Endothelial cell of umbilical vein (primary cell): ENCODE results near the gene ROBO2. TPM values are rescaled to one million over a fixed set of nuclear protein-coding genes. Genes with fewer than 3 reads are reported as not detected.

ENCODE experiments used
- BruUV-seq: library from RNA; stranded (reverse); fragments of 400-500 nt; replicated peaks from 2 replicates; lab custom pipeline; 2021; lab: Mats Ljungman, UMichigan
- CTCF ChIA-PET: fragments of 300-600, 350-600 bp; sonication (Branson Sonifier 250); formaldehyde crosslinking; loops from one replicate; lab custom pipeline; 2021; ENCODE audit warnings: antibody characterized with exemption, inconsistent platforms; lab: Charles Lee
- POLR2A ChIA-PET: fragments of 300-600, 350-600 bp; sonication (Branson Sonifier 250); formaldehyde crosslinking; loops from one replicate; lab custom pipeline; 2021; ENCODE audit warnings: antibody characterized with exemption, inconsistent platforms; lab: Charles Lee
- DNase-seq: peaks from one replicate; pipeline ENCODE4 v3.0.0-alpha.2; 2011; ENCODE audit warnings: low read depth, low spot score
- FAIRE-seq: peaks from 2 replicates; lab custom pipeline; 2011; peaks lifted over from hg19 to GRCh38; lab: Jason Lieb, UNC
- H2AFZ ChIP-seq: 2 replicates; pipeline ENCODE4 v1.6.0; 2012; ENCODE audit warnings: low read depth, low read length, control low read depth, inconsistent platforms
- H3K27ac ChIP-seq: 2 replicates; pipeline ENCODE4 v1.5.1; 2011; ENCODE audit warnings: low read depth, mild to moderate bottlenecking, control low read depth, low read length, moderate library complexity; ENCODE audit not compliant: insufficient read depth
- H3K27me3 ChIP-seq, 2 experiments: 2 replicates each; pipeline versions ENCODE4 v1.6.0 to v1.6.1; 2011; ENCODE audit warnings: low read length in 2 of 2, mixed read lengths in 1 of 2; ENCODE audit not compliant: control insufficient read depth in 2 of 2, insufficient read depth in 2 of 2
- H3K36me3 ChIP-seq, 2 experiments: 2 replicates in 1 of 2; 3 replicates in 1 of 2; pipeline ENCODE4 v1.5.1; 2011; ENCODE audit warnings: low read length in 2 of 2, mild to moderate bottlenecking in 1 of 2, moderate library complexity in 1 of 2; ENCODE audit not compliant: control insufficient read depth in 2 of 2, insufficient read depth in 2 of 2; ENCODE audit errors: extremely low read depth in 1 of 2
- H3K4me1 ChIP-seq: 3 replicates; pipeline ENCODE4 v1.5.1; 2011; ENCODE audit warnings: mild to moderate bottlenecking, low read length; ENCODE audit not compliant: control insufficient read depth, insufficient read depth; ENCODE audit errors: extremely low read depth
- H3K4me2 ChIP-seq: 2 replicates; pipeline ENCODE4 v1.6.1; 2011; ENCODE audit warnings: low read length, control low read depth, mixed read lengths; ENCODE audit not compliant: insufficient read depth
- H3K4me3 ChIP-seq, 3 experiments: fragments of 200-600 bp in 1 of 3; sonication (generic), shearing (Covaris generic) in 1 of 3; replicated peaks in 1 of 3; 2 replicates each; pipeline ENCODE4 v1.5.1; 2011 to 2016; ENCODE audit warnings: control low read depth in 3 of 3, low read length in 3 of 3, mild to moderate bottlenecking in 2 of 3, inconsistent platforms in 1 of 3, low read depth in 1 of 3, moderate library complexity in 1 of 3; ENCODE audit not compliant: insufficient read depth in 1 of 3
- H3K79me2 ChIP-seq: 2 replicates; pipeline ENCODE4 v1.6.0; 2012; ENCODE audit warnings: low read length, inconsistent platforms; ENCODE audit not compliant: control insufficient read depth, insufficient read depth
- H3K9ac ChIP-seq: replicated peaks from 2 replicates; pipeline ENCODE3; 2011; ENCODE audit warnings: low read length, control low read depth; ENCODE audit not compliant: insufficient read depth; ENCODE audit errors: extremely low read depth
- H3K9me1 ChIP-seq: replicated peaks from 3 replicates; pipeline ENCODE4 v1.6.0; 2011; ENCODE audit warnings: mild to moderate bottlenecking, low read length; ENCODE audit not compliant: control insufficient read depth, insufficient read depth; ENCODE audit errors: extremely low read depth
- H3K9me3 ChIP-seq: replicated peaks from 2 replicates; pipeline ENCODE4 v1.5.1; 2012; ENCODE audit warnings: low read length, inconsistent platforms; ENCODE audit not compliant: control insufficient read depth, insufficient read depth
- H4K20me1 ChIP-seq: replicated peaks from 2 replicates; pipeline ENCODE3; 2011; ENCODE audit warnings: mild to moderate bottlenecking, low read length; ENCODE audit not compliant: control insufficient read depth, insufficient read depth; ENCODE audit errors: extremely low read depth
- EZH2 ChIP-seq: IDR thresholded peaks from 2 replicates; pipeline ENCODE4 v1.6.1; 2012; ENCODE audit warnings: borderline replicate concordance, low read depth, mild to moderate bottlenecking, moderate library complexity, low read length, inconsistent platforms; ENCODE audit not compliant: severe bottlenecking
- FOS ChIP-seq: IDR thresholded peaks from 2 replicates; pipeline ENCODE4 v1.6.1; 2011; ENCODE audit warnings: mild to moderate bottlenecking, low read length, moderate library complexity, borderline replicate concordance; ENCODE audit not compliant: insufficient read depth
- GATA2 ChIP-seq: IDR thresholded peaks from 2 replicates; pipeline ENCODE4 v1.7.0; 2011; ENCODE audit warnings: low read depth, mild to moderate bottlenecking, moderate library complexity, mixed read lengths, low read length; ENCODE audit not compliant: insufficient read length, insufficient read depth
- JUN ChIP-seq: IDR thresholded peaks from 2 replicates; pipeline ENCODE4 v1.6.1; 2011; ENCODE audit warnings: borderline replicate concordance, low read depth; ENCODE audit not compliant: insufficient read length, insufficient read depth
- MYC ChIP-seq: IDR thresholded peaks from one replicate; pipeline ENCODE4 v1.6.1; 2011; ENCODE audit warnings: mild to moderate bottlenecking, low read depth, low read length
- POLR2A ChIP-seq: IDR thresholded peaks from 2 replicates; pipeline ENCODE4 v1.6.1; 2012; ENCODE audit warnings: low read depth, mild to moderate bottlenecking, control low read depth, low read length
- POLR2AphosphoS5 ChIP-seq: IDR thresholded peaks from 2 replicates; pipeline ENCODE4 v1.6.1; 2012; ENCODE audit warnings: low read depth, mild to moderate bottlenecking, control low read depth, low read length, moderate library complexity; ENCODE audit not compliant: insufficient read depth
- dilution Hi-C: fragments of 300-500 bp; cut with MboI; formaldehyde crosslinking; loops from one replicate; pipeline ENCODE4 v1.15.0; 2019; ENCODE audit warnings: low sequenced_read_pairs; ENCODE audit not compliant: extremely low pct_ligation_motif_present
- intact Hi-C: fragments of 100-400 bp; cut with micrococcal nuclease; formaldehyde crosslinking; loops from one replicate; pipeline ENCODE4 v1.10.0; 2022
- polyA plus RNA-seq, 4 experiments: library from polyadenylated mRNA; depleted of rRNA in 3 of 4; stranded (reverse) in 3 of 4; unstranded in 1 of 4; fragments of >200 nt; gene quantifications; 2 replicates each; pipeline versions ENCODE4 v1.2.1 to v1.2.3, GENCODE V29; 2011 to 2012; ENCODE audit warnings: missing spikeins in 1 of 4
- total RNA-seq: library from RNA; stranded (reverse); gene quantifications from 2 replicates; pipeline ENCODE4 v1.2.3, GENCODE V29; 2021
- TF ChIP-seq, protein P1 (sequence below): IDR thresholded peaks from 2 replicates; pipeline ENCODE4 v1.6.1; 2011; ENCODE audit not compliant: insufficient read depth, insufficient read length
- TF ChIP-seq, protein P2 (sequence below), 2 donors: IDR thresholded peaks; 1 replicate in 1 of 2; 2 replicates in 1 of 2; pipeline ENCODE4 v1.5.1; 2011; ENCODE audit warnings: low read length in 2 of 2, mild to moderate bottlenecking in 2 of 2, moderate library complexity in 2 of 2, control low read depth in 1 of 2, inconsistent platforms in 1 of 2, low read depth in 1 of 2; ENCODE audit not compliant: insufficient read depth in 1 of 2; ENCODE audit errors: extremely low read depth in 1 of 2

ROBO2 gene
- total and polyA plus RNA-seq, 2 donors (not counting 3 experiments of a cell fraction or from before 2014, with no cell fraction given), result not detected

- DNase-seq (no peak), FAIRE-seq (no peak)
- no TSS peak for BruUV-seq
- Histone ChIP-seq H3K36me3 (no peaks in the 10 kb centered on the region), H3K4me3 (no peak overlapping the region), H4K20me1 (no peaks in the 10 kb centered on the region), H2AFZ (no peak overlapping the region), H3K9ac (no peak overlapping the region), H3K27ac (no peak overlapping the region), H3K79me2 (no peaks in the 10 kb centered on the region), H3K4me1 (no peaks in the 10 kb centered on the region), H3K27me3 (no peaks in the 10 kb centered on the region), H3K9me3 (no peaks in the 10 kb centered on the region), H3K9me1 (no peaks in the 10 kb centered on the region), H3K4me2 (no peak overlapping the region)
- POLR2A ChIA-PET, result no interaction called here
- TF ChIP-seq EZH2 (no peak), JUN (no peak), POLR2A (no peak), MYC (no peak), FOS (no peak), POLR2AphosphoS5 (no peak), GATA2 (no peak)
- TF ChIP-seq, protein P1, sequence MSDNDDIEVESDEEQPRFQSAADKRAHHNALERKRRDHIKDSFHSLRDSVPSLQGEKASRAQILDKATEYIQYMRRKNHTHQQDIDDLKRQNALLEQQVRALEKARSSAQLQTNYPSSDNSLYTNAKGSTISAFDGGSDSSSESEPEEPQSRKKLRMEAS, result no peak
- TF ChIP-seq, protein P2, sequence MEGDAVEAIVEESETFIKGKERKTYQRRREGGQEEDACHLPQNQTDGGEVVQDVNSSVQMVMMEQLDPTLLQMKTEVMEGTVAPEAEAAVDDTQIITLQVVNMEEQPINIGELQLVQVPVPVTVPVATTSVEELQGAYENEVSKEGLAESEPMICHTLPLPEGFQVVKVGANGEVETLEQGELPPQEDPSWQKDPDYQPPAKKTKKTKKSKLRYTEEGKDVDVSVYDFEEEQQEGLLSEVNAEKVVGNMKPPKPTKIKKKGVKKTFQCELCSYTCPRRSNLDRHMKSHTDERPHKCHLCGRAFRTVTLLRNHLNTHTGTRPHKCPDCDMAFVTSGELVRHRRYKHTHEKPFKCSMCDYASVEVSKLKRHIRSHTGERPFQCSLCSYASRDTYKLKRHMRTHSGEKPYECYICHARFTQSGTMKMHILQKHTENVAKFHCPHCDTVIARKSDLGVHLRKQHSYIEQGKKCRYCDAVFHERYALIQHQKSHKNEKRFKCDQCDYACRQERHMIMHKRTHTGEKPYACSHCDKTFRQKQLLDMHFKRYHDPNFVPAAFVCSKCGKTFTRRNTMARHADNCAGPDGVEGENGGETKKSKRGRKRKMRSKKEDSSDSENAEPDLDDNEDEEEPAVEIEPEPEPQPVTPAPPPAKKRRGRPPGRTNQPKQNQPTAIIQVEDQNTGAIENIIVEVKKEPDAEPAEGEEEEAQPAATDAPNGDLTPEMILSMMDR (IDR thresholded peaks at IDR 0.05; ENCODE audit: extremely low read depth in 1 of 2, insufficient read depth in 1 of 2, low read depth in 1 of 2, low read length in 2 of 2), result no peak
- CTCF ChIA-PET, result no interaction called here
- intact Hi-C loops (no loop called here), dilution Hi-C loops (no loop called here)
These were observed 460.8 kb downstream of the ROBO2 start for GRCh38 chr3:77500721-77501120.
